HUES6 (cell line): Measurements from ENCODE around the gene GATAD2B.

Experiments
- H3K27ac ChIP-seq: 2 replicates; pipeline ENCODE4 v1.7.0; 2013; ENCODE audit warnings: low read depth, mild to moderate bottlenecking, low read length, inconsistent platforms
- H3K27me3 ChIP-seq: 2 replicates; pipeline ENCODE4 v1.6.1; 2013; ENCODE audit warnings: low read length; ENCODE audit not compliant: control insufficient read depth, insufficient read depth
- H3K36me3 ChIP-seq: 2 replicates; pipeline ENCODE4 v1.6.1; 2013; ENCODE audit warnings: low read length; ENCODE audit not compliant: control insufficient read depth, insufficient read depth
- H3K4me1 ChIP-seq: 2 replicates; pipeline ENCODE4 v1.6.1; 2013; ENCODE audit warnings: low read length; ENCODE audit not compliant: control insufficient read depth, insufficient read depth
- H3K4me3 ChIP-seq: 2 replicates; pipeline ENCODE4 v1.5.1; 2013; ENCODE audit warnings: low read depth, low read length
- H3K9ac ChIP-seq: one replicate; pipeline ENCODE4 v1.6.1; 2013; ENCODE audit warnings: mild to moderate bottlenecking, low read length
- H3K9me3 ChIP-seq: 2 replicates; pipeline ENCODE4 v1.6.1; 2013; ENCODE audit warnings: low read depth, low read length; ENCODE audit not compliant: control insufficient read depth, insufficient read depth

Gene GATAD2B

GRCh38 chr1:153801028-153801625 is 121.6 kb downstream of the GATAD2B start:
- Histone ChIP-seq H3K27ac (no peak overlapping the region), H3K4me1 (0 out of 2 replicates have a peak, but pooled peaks cover 4% of the 10 kb centered on the region)

GRCh38 chr1:153800516-153800915 is 122.3 kb downstream of the GATAD2B start:
- H3K4me3 ChIP-seq, result no peak overlapping the region
- H3K9me3 ChIP-seq, result no peaks in the 10 kb centered on the region
- H3K27me3 ChIP-seq, result no peaks in the 10 kb centered on the region
- peaks cover 4% of the 10 kb centered on the region; the same call in 1 of the 2 replicates for H3K36me3 ChIP-seq
- H3K9ac ChIP-seq, result no peak overlapping the region
- no peak overlapping the region for H3K27ac ChIP-seq
- H3K4me1 ChIP-seq, result peaks cover 4% of the 10 kb centered on the region; the same call in 1 of the 2 replicates

More at GRCh38 chr1:153801028-153801625, 121.6 kb downstream of the GATAD2B start:
- Histone ChIP-seq H3K4me3 (no peak overlapping the region), H3K9ac (no peak overlapping the region), H3K9me3 (no peaks in the 10 kb centered on the region), H3K36me3 (peaks cover 4% of the 10 kb centered on the region; the same call in 1 of the 2 replicates), H3K27me3 (no peaks in the 10 kb centered on the region)

- H3K4me1 ChIP-seq, result peaks cover 11% of the 10 kb centered on the region
- H3K4me3 ChIP-seq, result no peak overlapping the region
- H3K27ac ChIP-seq, result no peak overlapping the region
- no peaks in the 10 kb centered on the region for H3K27me3 ChIP-seq
- peaks cover 4% of the 10 kb centered on the region; the same call in 1 of the 2 replicates for H3K36me3 ChIP-seq
- no peak overlapping the region for H3K9ac ChIP-seq
- H3K9me3 ChIP-seq, result no peaks in the 10 kb centered on the region
These were observed 123.0 kb downstream of the GATAD2B start for GRCh38 chr1:153799566-153800465.

DNA sequence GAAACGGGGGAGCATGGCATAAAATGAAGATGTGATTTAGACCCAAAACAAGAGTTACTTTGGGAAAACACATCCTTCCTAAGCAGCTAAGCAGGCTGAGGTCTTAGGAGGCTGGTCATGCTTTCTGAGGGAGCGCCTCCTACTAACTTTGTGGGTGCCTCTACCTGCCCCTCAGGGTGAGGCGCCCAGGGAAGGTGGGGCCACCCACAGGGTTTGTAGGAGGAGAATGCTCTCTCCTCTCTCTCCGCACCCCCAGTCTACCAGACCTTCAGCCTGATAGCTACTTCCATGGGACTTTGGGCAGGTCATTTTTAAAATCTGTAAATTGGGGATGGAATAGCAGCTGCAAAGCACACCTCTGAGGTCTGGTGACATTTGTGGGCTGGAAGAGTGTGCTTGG is 123.8 kb downstream of the GATAD2B start:
- Histone ChIP-seq H3K9me3 (no peaks in the 10 kb centered on the region), H3K27me3 (no peaks in the 10 kb centered on the region), H3K27ac (no peak overlapping the region), H3K9ac (no peak overlapping the region), H3K36me3 (peaks cover 4% of the 10 kb centered on the region; the same call in 1 of the 2 replicates), H3K4me1 (peaks cover 19% of the 10 kb centered on the region), H3K4me3 (no peak overlapping the region)

DNA sequence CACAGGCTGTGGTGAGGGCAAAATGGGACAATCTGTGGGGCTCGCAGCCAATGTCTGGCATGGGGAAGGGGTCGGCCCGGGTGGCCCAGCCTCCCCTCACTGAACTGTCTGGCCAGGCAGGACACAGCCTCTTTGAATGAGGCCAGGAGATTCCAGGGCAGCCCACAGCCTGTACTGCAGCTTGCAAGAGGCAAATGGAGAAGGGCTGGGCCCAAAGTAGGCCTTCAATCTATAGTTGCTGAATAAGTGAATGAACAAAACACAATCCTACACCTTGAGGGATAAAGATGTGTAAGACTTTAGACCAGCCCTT is 124.3 kb downstream of the GATAD2B start:
- Histone ChIP-seq H3K9ac (no peak overlapping the region), H3K9me3 (no peaks in the 10 kb centered on the region), H3K36me3 (peaks cover 4% of the 10 kb centered on the region; the same call in 1 of the 2 replicates), H3K4me1 (peaks cover 23% of the 10 kb centered on the region), H3K27me3 (no peaks in the 10 kb centered on the region), H3K27ac (no peak overlapping the region), H3K4me3 (no peak overlapping the region)

- Histone ChIP-seq H3K9ac (no peak overlapping the region), H3K36me3 (0 out of 2 replicates have a peak, but pooled peaks cover 4% of the 10 kb centered on the region), H3K27ac (no peak overlapping the region), H3K4me1 (peaks cover 29% of the 10 kb centered on the region), H3K4me3 (no peak overlapping the region), H3K27me3 (no peaks in the 10 kb centered on the region), H3K9me3 (no peaks in the 10 kb centered on the region)
These were observed 125.7 kb downstream of the GATAD2B start for GRCh38 chr1:153796786-153797659.

DNA sequence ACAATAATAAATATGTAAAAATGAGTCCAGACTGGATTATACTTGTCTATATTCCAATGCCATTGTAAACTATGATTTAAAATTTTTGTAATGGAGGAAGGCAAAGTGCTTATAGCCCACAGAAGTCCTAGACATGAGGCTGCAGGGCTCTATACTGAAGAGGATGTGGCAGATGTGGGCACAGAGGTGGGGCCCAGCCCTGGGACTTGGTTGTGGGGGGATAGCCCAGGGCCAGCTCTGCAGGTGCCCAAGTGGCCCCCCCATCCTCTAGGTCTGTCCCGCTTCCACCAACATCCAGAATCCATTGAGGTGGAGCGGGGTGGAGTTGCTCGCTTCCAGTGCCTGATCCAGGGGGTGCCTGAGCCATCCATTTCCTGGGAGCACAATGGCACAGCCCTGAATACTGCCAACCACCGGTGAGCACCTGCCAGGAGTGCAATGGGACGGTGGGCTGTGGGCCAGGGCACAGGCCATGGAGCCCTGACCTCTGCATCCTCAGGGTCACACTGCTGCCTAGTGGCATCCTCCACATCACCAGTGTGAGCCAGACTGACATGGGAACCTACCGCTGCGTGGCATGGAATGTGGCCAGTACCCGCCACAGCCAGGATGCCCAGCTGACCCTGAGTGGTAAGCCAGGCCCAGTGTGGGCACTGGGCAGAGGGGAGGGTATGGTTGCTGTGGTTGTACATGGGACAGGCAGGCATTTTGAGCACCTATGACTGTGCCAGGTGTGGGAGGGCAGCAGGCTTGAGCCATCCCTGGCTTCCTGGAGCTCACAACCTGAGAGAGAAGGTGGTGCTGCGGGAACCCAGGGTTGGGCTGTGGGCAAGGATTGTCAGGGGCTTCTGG is 126.6 kb downstream of the GATAD2B start:
- H3K4me1 ChIP-seq, result peaks cover 33% of the 10 kb centered on the region
- no peak overlapping the region for H3K4me3 ChIP-seq
- H3K9me3 ChIP-seq, result no peaks in the 10 kb centered on the region

DNA sequence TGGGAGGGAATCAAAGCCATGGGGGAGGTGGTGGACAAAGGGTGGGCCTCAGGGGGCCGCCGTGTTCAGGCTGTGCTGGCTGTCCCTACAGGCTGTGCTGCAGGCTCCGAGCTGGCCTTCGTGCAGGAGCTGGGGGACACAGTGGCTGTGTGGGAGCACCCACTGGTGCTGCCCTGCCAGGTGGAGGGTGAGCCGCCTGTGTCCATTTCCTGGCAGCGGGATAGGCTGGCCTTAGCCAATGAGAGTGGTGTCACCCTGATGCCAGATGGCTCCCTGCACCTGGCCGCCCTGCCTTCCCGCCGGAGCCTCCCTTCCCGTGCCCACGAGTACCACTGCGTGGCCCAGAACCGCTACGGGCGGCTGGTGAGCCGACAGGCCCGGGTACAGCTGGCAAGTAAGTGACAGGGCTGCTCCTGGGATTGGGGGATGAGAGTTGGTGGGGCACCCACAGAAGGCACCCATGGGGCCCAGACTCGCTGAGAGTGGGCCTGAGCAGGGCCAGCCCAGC is 127.4 kb downstream of the GATAD2B start:
- no peak overlapping the region for H3K27ac ChIP-seq
- no peak overlapping the region for H3K9ac ChIP-seq
- no peaks in the 10 kb centered on the region for H3K27me3 ChIP-seq
- no peak overlapping the region for H3K4me3 ChIP-seq
- H3K4me1 ChIP-seq, result peaks cover 33% of the 10 kb centered on the region
- H3K9me3 ChIP-seq, result no peaks in the 10 kb centered on the region
- H3K36me3 ChIP-seq, result 0 out of 2 replicates have a peak, but pooled peaks cover 4% of the 10 kb centered on the region

More for the DNA sequence above, 126.6 kb downstream of the GATAD2B start:
- no peaks in the 10 kb centered on the region for H3K27me3 ChIP-seq
- H3K36me3 ChIP-seq, result 0 out of 2 replicates have a peak, but pooled peaks cover 4% of the 10 kb centered on the region
- H3K27ac ChIP-seq, result no peak overlapping the region
- no peak overlapping the region for H3K9ac ChIP-seq

- no peak overlapping the region for H3K9ac ChIP-seq
These were observed 128.0 kb downstream of the GATAD2B start for GRCh38 chr1:153794624-153795329.

More at GRCh38 chr1:153794624-153795329, 128.0 kb downstream of the GATAD2B start:
- Histone ChIP-seq H3K27ac (no peak overlapping the region), H3K27me3 (no peaks in the 10 kb centered on the region), H3K9me3 (no peaks in the 10 kb centered on the region), H3K4me1 (peaks cover 34% of the 10 kb centered on the region), H3K36me3 (0 out of 2 replicates have a peak, but pooled peaks cover 2% of the 10 kb centered on the region), H3K4me3 (no peak overlapping the region)
